ENCODE results near the gene INPP4B.

DNA sequence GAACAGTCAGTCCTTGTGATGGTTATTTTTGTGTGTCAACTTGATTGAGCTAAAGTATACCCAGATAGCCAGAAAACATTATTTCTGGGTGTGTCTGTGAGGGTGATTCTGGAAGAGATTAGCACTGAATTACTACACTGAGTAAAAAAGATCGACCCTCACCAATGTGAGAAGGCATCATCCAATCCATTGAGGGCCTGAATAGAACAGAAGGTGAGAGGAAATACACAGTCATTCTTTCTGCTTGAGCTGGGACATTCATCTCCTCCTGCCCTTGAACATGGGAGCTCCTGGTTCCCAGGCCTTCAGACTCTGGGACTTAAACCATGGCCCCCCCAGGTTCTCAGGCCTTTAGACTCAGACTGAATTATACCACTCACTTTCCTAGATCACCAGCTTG is 22.3 kb downstream of the INPP4B start:
- no peak for TF ChIP-seq POLR2A (IDR thresholded peaks at IDR 0.05; ENCODE audit: low read depth, low read length)
- no peak for TF ChIP-seq TAF1 (IDR thresholded peaks at IDR 0.05; ENCODE audit: low read depth, low read length)

Measured in GM12891 (cell line).